GM19351 (cell line): Measurements from ENCODE around the gene SCLY.

Source experiments
- ATAC-seq: cut with Tn5 transposase; IDR thresholded peaks from one replicate; pipeline ENCODE4 v1.9.1; 2021; ENCODE audit warnings: mild to moderate bottlenecking, moderate library complexity; ENCODE audit not compliant: unreplicated experiment

Gene SCLY

GRCh38 chr2:238069021-238069709 is 8.4 kb downstream of the SCLY start:
- no peak for ATAC-seq

DNA sequence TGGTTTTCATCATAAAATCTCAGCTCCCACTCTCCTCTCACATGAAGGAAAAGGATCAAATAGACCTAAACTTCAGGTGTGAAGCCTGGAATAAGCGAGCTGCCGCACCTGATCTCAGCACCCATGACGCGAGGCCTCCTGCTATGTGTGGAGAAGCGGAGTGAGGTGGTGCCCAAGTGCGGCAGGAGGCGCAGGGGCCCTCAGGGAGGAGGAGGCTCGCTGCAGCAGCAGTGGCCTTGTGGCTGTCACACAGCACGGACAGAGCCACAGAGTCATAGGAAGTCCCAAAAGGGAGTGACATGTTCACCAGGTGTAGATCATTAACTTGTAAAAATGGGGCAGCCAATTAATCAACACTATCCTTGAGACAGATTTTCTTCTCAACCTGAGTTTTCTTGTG is 9.1 kb downstream of the SCLY start:
- ATAC-seq: no peak

GRCh38 chr2:238075397-238075796 is 14.6 kb downstream of the SCLY start:
- ATAC-seq: no peak

DNA sequence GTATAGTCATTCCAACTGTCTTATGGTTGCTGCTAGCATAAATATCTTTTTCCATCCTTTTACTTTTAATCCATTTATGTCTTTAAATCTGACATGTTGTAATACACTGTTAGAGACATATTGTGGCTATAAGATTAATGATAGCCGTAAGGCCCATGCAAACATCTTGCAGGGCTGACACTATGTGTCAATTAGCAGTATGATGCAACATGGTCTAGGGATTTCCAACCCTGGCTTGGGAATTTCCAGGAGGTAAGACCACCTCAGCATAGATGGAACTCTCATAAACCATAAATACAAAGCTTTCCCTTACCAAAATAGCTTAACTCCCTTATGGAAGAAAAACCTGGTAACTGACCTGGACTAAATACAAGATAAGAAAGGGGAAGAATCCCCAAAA is 16.5 kb downstream of the SCLY start:
- ATAC-seq: no peak

GRCh38 chr2:238079874-238080327 is 19.1 kb downstream of the SCLY start:
- ATAC-seq: no peak

- no peak for ATAC-seq
Measured at GRCh38 chr2:238080518-238080917, 19.7 kb downstream of the SCLY start.

DNA sequence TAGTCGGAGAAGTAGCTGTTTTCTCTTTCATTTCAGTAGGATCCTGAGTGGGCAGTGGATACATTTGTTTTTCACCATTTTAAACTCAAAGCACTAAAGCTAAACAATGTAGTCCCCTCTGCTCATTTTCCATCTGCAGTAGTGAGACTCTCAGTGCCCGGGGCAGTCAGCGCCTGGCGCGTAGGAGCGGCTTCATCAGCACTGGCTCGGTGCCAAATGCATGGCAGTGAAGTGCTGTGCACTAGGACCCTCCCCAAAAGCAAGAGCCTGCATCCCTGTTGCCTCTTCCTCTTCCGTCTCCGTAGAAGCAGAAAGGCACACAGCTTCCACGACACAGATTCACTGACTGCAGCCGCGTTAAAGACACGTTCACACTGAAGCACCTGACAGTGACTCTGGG is 20.3 kb downstream of the SCLY start:
- ATAC-seq: no peak

- ATAC-seq: no peak
Measured at GRCh38 chr2:238081561-238081960, 20.8 kb downstream of the SCLY start.

- ATAC-seq: no peak
Measured at GRCh38 chr2:238082151-238082550, 21.4 kb downstream of the SCLY start.

GRCh38 chr2:238082827-238083226 is 22.0 kb downstream of the SCLY start:
- ATAC-seq: no peak

DNA sequence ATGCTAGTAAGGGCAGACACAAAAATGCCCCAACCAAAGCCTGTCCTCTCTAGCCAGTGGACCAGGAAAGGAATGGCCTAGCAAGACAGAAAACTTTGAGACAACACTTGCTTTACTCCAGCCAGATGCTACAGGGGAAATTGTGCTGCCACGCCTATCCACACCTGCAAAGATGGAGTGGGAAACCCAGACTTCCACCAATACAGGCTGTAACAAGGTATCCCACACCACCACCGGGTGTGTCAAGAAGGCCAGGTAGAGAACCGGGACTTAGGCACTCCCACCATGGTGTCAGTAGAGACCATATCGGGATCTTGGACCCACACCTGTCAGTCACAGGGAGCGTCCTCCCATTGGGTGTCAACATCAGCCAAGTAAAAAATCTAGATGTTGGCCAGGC is 23.1 kb downstream of the SCLY start:
- ATAC-seq: no peak

- ATAC-seq: no peak
Measured at GRCh38 chr2:238084761-238085160, 24.0 kb downstream of the SCLY start.

DNA sequence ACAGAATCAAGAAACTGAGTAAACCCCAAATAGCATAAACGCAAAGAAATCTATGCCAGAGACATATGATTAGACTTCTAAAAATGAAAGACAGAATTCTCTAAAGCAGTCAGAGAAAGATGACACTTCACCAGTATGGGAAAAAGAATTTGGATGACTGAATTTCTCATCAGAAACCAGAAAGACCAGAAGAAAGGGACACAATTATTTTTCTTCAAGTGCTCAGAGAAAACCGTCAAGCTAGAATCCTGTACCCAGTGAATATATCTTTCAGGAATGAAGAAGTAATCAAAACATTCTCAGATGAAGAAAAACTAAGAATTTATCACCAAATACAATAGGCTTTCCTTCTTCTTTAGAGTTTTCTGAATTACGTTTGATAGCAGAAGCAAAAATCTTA is 25.1 kb downstream of the SCLY start:
- no peak for ATAC-seq

DNA sequence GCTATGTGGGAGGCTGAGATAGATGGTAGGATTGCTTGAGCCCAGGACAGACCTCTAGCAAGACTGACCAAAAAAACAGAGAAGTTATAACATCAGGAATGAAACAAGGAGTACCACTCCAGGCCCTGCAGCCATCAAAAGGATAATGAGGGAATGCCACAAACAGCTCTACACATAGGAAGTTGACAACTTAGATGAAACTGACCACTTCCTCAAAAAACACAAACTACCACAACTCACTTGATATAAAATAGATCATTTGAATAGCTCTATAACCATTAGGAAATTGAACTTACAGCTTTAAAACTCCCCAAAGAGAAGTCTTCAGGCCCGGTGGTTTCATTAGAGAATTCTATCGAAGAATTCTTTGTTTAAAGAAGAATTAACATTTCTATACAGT is 26.4 kb downstream of the SCLY start:
- ATAC-seq: no peak

GRCh38 chr2:238090887-238091286 is 30.1 kb downstream of the SCLY start:
- no peak for ATAC-seq

- no peak for ATAC-seq
Measured at GRCh38 chr2:238091436-238092060, 30.7 kb downstream of the SCLY start.

DNA sequence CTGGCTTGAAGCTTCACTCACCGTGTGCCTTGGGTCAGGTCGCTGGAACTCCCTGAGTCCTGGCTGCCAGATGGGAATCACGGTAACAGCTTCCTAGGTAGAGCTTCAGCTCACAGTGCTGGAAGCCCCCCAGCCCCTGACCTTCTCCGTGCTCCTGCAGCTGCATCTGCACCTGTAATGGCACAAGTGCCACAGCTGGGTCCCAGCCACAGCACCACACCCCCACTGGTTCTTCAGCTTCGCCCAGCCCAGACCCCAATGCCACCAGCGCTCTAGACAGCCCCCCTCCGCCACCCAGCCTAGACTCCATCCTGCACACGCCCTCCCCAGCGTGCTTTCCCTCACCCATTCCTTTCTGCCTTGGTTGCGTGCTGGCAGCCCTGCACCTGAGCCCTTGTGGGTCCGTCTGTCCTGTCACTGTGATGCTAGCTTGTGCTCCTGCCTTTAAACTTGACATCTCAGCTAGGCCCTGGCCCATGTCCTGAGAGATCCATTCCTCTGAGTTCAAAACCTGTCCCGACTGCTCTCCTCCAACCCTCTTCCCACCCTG is 31.8 kb downstream of the SCLY start:
- no peak for ATAC-seq

DNA sequence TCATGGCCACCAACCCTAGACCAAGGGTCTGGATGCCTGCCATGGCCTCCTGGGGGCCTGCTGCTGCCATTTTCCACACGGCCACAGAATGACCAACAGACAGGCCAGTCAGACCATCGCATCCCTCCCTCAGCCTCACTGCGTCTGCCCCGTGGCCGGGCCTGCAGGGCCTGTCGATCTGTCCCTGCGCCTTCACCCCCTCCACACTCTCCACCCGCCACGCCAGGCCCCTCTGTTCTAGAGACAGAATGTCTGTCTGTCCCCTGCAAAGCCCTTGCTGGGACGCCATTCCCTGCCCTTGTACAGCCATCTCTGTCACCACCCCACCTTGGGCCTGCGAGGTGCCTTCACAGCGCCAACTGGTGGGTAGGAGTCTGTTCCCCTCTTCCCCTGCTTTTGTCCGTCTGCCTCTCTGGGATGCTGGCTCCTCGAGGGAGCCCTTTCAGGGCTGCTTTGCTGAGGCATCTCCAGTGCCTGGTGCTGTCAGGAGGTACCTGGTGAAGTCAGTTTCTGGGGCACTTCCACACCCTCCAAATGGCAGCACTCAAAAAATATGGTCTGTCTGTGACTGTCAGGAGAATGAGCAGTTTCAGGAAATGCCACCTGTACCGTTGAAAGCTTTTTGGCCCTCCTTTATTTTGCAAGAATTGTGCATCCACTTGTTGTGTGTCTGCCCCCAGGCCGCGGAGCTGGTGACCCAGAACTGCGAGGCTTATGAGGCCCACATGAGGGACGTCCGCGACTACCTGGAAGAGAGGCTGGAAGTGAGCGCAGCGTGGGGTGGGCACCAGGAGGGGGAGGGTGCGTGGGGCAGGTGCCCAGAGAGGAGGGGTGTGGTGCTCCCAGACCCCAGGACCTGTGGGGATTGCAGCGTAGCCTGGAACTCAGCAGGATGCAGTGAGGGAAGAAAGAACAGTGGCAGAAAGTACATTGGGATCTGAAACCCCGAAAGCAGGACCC is 32.7 kb downstream of the SCLY start:
- no peak for ATAC-seq

DNA sequence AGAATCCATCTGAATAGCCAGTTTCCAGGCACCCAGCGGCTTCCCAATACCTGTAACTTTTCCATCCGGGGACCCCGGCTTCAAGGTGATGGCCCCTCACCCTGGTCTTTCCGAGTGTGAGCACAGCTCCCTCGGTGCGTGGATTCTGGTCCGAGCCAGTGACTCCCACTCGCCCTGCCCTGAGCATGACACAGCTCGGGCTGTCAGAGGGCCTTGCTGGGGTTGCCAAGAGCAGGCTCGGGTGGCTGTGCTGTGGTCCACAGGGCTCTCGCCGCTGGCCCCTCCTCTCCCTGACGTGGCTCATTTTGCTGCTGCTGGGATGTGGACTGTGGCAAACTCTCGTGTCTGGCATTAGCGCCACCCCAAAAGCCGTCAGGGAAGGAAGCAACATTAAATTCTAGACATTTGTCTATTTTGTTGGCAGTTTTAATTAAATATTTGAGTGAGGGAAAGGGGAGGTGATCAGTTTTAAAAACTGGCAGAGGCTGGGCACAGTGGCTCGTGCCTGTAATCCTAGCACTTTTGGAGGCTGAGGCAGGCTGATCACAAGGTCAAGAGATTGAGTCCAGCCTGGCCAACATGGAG is 33.7 kb downstream of the SCLY start:
- no peak for ATAC-seq

DNA sequence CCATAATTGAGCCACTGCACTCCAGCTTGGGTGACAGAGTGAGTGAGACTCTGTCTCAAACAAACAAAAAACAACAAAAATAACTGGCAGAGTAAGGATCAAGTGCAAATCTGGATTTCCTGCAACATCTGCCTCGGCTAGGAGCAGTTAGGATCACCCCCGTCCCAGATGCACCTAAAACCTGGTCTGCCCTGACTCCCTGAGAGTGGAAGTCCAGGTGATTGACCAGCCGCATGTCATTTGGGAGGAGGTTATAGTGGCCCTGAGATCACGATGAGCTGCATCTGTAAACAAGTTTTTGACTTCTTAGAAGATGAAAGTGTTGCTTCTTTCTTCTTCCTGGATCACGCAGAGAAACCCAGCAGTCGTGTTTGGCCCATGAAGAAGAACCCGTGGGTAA is 34.3 kb downstream of the SCLY start:
- ATAC-seq: no peak
